Fibroblast of mammary gland (primary cell): ENCODE measurements around the gene EIF1.
"Not testable (repeated sequence)": the region's sequence is repeated elsewhere in the genome, so short reads cannot be mapped to it uniquely, and the experiment has no call there.

Experiments
- DNase-seq: peaks from one replicate; pipeline ENCODE4 v3.0.0-alpha.2; 2010; ENCODE audit warnings: low read depth
- H3K4me3 ChIP-seq: 2 replicates; pipeline ENCODE4 v1.5.1; 2011; ENCODE audit warnings: low read depth, mild to moderate bottlenecking, low read length, moderate library complexity; ENCODE audit not compliant: control insufficient read depth
- TF ChIP-seq, protein P1 (sequence below): conservative IDR thresholded peaks from 2 replicates; pipeline ENCODE4 v1.5.1; 2011; ENCODE audit warnings: low read depth, low read length, inconsistent platforms; ENCODE audit not compliant: control insufficient read depth, insufficient read depth

EIF1 gene

DNA sequence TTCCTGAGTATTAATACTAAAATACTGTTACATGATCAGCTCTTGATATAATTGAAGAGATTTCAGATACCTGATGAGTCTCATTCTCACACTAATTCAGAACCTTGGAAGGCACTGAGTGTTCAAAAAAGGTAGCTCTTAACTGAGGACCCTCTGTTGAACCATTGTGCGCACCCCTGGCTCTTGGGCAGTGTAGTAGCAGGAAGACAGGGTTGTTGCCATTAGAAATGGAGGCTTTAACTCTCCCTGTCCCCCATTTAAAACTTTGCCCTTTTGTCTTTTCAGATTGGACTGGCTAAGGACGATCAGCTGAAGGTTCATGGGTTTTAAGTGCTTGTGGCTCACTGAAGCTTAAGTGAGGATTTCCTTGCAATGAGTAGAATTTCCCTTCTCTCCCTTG is 1.8 kb downstream of the EIF1 start:
- TF ChIP-seq, protein P1, sequence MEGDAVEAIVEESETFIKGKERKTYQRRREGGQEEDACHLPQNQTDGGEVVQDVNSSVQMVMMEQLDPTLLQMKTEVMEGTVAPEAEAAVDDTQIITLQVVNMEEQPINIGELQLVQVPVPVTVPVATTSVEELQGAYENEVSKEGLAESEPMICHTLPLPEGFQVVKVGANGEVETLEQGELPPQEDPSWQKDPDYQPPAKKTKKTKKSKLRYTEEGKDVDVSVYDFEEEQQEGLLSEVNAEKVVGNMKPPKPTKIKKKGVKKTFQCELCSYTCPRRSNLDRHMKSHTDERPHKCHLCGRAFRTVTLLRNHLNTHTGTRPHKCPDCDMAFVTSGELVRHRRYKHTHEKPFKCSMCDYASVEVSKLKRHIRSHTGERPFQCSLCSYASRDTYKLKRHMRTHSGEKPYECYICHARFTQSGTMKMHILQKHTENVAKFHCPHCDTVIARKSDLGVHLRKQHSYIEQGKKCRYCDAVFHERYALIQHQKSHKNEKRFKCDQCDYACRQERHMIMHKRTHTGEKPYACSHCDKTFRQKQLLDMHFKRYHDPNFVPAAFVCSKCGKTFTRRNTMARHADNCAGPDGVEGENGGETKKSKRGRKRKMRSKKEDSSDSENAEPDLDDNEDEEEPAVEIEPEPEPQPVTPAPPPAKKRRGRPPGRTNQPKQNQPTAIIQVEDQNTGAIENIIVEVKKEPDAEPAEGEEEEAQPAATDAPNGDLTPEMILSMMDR = no peak
- DNase-seq = no peak
- peak overlapping the region; percentile 98 for H3K4me3 ChIP-seq

DNA sequence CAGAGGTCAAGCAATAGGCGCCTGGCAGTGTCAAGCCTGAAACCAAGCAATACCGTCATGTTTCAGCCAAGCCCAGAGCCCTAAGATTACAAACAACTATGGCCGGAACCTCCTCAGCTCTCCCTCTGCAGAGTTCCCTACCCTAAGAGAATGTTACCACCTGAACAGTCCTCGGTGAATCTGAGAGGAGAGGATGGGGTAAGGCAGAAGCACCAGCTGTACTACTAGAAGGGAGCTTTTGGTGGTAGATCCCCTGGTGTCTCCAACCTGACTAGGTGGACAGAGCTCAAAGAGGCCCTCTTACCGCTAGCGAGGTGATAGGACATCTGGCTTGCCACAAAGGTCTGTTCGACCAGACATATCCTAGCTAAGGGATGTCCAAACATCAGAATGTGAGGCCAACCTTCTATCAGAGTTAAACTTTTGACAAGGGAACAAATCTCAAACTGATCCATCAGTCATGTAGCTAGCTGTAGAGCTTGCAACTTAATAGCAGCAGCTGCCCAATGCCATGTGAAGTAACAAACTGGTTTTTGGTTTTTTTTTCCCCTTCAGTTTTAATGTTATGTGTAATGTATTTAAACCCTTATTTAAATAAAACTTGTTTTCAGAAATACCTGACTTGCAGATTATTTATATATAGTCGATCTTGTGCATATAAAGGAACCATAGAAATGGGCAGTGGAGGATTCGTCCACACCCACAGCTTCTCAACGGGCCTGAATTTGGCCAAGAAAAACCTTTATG is 2.5 kb downstream of the EIF1 start:
- TF ChIP-seq, protein P1 = no peak
- no peak for DNase-seq
- H3K4me3 ChIP-seq = no peak overlapping the region

DNA sequence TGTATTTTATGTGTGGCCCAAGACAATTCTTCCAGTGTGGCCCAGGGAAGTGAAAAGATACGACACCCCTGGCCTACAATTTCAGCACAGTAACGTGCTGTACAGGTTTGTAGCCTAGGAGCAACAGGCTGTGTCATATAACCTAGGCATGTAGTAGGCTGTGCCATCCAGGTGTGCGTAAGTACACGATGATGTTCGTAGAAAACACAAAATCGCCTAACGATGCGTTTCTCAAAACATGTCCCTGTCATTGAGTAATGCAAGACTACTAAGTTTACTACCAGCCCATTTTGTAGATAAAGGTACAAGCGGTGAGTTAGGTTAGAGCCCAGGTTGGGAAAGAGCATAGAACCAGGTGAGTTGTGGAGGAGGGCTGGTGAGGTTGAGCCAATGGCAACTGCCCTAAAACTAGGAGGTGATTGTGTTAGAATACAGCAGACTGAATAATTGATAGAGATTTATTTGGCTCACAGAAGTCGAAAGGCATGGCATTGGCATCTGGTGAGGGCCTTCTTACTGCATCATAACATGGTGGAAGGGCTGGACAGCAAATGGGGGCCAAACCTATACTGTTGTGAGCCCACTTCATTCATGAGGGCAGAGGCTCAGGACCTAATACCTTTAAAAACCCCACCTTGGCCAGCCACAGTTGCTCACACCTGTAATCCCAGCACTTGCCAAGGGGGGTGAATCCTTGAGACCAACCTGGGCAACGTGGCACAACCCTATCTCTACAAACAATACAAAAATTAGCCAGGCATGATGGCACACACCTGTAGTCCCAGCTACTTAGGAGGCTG is 4.2 kb downstream of the EIF1 start:
- TF ChIP-seq, protein P1 = no peak
- no peak overlapping the region for H3K4me3 ChIP-seq
- no peak for DNase-seq

DNA sequence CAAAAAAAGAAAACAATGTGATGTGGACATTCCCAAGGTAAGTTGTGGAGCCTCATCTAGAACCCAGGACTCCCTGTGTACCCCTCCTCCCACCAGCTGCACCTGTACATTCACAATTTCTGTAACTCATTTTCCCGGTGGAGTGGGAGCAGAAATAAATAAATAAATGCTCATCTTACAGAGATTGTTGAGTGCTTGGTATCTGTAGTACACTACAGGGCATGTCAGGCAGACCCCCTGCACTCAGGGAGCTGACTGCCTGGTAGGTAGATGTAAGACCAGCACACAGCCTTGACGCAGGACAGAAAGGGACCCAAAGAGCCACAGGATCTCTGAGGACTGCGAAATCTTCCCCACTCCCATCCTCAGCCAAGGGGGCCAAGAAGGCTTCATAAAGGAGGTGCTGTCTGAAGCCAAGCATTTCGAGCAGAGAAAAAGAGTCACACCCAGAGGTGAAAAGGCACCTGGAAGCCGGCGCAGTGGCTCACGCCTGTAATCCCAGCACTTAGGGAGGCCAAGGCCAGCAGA is 6.5 kb downstream of the EIF1 start:
- no peak for DNase-seq
- TF ChIP-seq, protein P1 = no peak
- H3K4me3 ChIP-seq = no peak overlapping the region

DNA sequence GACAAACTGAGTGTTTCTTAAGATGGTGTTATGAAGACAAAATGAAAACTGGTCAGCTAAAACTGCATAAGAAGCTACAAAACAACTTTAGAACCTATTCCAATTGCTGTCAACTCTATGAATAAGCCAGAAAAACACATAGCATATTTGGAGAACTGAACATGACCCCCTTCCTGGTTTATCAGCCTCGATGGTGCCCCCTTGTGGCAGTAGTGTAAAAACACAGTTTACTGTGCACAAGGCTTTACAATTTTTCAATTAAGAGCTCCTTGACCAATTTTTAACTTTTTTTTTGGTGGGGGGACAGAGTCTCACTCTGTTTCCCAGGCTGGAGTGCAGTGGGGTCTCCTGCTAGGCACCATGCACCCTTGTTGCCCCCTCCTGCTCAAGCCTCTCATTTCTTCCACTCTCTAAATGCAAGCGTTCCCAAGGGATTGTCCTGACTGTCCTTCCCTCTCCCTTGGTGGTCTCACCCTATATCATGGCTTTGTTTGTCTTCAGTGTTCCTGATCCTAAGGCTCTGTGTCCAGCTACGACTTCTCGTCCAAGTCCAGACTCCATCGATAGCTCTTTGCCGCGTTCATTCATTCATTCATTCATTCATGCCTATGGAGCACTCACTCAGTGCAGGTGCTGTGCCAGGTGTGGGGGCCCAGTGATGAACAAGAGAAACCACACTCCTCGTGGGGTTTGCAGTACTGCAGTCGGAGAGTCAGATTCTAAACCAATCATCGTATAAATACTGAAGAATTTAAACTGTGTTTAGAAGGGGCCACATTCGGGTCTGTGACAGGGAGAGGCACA is 7.5 kb downstream of the EIF1 start:
- peak; percentile 85 for DNase-seq
- TF ChIP-seq, protein P1 = peak; percentile 88

DNA sequence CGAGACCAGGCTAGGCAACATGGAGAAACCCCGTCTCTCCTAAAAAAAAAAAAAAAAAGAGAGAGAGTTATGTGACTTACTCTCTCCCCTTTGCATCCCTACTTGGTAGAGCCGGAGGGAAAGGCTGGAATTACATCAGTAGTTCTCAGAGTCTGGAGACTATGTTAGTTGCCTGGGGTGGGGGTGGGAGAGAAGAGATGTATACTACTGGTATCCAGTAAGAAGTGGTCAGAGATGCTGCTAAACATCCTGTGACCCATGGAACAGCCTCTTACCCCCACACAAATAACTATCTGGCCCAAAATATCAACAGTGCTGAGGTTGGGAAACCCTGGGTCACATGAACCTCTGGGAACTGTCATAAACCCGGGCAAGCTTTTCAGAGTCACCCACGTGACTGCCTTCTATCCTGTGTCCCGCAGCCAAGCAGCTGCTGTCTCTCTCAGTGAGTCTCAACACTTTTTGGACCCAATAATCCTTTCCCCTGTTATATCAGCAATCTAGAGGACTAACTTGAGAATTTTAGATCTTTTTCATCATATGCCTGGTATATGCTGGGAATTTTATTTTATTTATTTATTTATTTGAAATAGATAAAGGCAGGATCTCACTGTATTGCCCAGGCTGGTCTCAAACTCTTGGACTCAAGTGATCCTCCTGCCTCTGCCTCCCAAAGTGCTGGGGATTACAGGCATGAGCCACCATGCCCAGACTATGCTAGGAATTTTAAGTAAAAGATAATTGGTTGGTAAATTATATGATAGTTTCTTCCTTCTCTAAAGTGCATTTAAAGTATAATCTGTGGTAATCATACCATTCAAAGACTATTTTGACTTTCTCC is 8.7 kb downstream of the EIF1 start:
- DNase-seq = peak; percentile 81

More for the DNA sequence above, 7.5 kb downstream of the EIF1 start:
- no peak overlapping the region for H3K4me3 ChIP-seq

DNA sequence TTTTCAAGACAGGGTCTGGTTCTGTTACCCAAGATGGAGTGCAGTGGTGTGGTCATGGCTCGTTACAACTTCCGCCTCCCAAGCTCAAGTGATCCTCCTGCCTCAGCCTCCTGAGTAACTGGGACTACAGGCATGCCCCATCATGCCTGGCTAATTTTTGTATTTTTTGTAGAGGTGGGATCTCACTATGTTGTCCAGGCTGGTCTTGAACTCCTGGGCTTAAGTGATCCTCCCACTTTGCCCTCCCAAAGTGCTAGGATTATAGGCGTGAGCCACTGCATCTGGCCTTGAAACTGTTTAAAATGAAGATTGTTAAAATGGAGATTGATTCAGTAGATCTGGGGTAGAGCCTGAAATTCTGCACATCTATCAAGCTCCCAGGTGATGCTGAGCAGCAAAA is 12.2 kb downstream of the EIF1 start:
- DNase-seq, H3K4me3 ChIP-seq: not testable (repeated sequence)

More for the DNA sequence above, 8.7 kb downstream of the EIF1 start:
- H3K4me3 ChIP-seq = no peak overlapping the region
- TF ChIP-seq, protein P1 = no peak
